GM19452 (cell line): ENCODE results near the gene BDH1.
"Not testable (repeated sequence)": the region's sequence is repeated elsewhere in the genome, so short reads cannot be mapped to it uniquely, and the experiment has no call there.

Experiments
- ATAC-seq: cut with Tn5 transposase; IDR thresholded peaks from one replicate; pipeline ENCODE4 v1.9.1; 2021; ENCODE audit not compliant: unreplicated experiment

BDH1 gene

GRCh38 chr3:197580253-197580691 lies 24.5 kb upstream of the BDH1 start:
- no peak for ATAC-seq

GRCh38 chr3:197578376-197578775 lies 22.6 kb upstream of the BDH1 start:
- ATAC-seq, result no peak

DNA sequence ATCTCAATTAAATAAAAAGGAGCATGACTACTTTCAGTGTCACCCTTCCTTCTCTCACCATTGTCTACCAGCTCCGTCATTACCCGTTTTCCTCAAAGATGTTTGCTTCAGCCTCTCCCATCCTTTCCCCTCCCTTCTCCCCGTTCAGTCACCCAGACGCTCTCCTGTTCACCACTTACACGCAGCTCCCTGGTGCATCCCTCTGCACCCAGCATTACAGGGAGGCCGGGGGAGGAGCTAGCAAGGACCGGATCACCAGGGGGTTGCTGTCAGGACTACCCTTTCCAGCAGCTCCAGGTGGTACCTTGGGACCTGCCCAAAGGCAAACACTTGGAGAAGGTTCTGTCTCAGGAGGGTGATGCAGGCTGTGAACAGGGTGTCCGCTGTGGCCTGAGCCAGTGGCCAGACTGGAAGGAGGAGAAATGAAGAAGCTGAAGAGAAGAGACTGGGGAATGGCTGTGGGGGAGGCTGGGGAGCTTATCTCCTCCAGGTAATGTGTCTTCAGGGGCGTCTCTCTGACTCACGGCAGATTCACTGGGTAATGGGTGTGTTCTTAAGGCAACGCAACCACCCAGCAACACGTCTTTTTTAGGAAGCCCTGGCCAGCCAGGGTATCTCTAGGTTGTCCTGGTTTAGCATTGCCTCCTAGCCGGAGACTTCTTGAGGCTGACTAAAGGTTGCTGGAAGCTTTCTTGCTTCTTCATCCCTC lies 21.8 kb upstream of the BDH1 start:
- ATAC-seq, result no peak

DNA sequence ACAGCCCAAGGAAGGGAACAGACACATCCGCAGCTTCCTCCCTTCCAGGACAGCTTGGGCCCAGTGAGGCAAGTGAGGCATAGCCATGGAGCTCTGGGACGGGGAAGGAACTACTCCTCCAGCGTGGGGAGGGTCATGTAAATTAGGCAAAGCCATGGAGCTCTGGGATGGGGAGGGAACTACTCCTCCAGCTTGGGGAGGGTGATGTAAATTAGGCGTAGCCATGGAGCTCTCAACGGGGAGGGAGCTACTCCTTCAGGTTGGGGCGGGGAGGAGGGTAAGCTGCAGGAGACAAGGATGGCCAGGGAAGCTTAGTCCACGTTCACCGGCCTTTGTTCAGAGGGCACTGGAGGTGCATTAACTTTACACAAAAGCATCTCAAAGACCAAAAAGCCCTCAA lies 21.1 kb upstream of the BDH1 start:
- ATAC-seq, result no peak

- no peak for ATAC-seq
Measured at GRCh38 chr3:197575362-197575761, 19.6 kb upstream of the BDH1 start.

- ATAC-seq, result not testable (repeated sequence)
Measured at GRCh38 chr3:197574396-197574991, 18.7 kb upstream of the BDH1 start.

DNA sequence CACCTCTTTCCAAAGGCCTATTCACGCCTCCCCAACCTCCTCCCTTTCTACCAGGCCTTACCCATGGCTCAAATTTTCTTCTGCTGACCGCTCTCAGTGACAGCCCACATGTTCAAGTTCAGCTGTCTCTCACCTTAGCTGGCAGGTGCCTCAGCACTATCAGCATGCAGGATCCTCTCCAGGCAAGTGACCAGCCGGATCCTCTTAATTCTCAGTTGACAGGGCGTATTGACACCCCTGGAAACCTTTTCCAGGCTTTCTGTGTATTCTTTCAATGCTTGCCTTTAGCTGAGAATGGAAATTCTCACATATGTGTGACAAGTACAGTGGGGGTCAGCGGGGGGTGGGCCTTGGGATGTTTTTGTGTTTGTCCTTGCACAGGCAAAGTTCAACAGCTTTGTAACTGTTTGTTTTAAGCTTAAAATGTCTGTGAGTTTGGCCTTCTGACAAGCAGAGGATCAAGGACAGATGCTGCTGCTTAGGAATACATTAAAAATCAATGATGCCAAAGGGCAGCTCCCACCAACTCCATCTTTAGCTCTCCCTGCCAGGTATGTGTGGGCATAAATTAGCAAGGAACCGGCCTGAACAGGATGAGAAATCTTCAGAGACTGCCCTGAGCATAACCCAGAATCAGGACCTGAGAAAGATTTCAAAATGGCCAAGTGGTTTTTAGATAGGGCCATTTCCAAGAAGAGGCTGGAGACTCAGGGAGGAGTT lies 17.4 kb upstream of the BDH1 start:
- ATAC-seq, result no peak

DNA sequence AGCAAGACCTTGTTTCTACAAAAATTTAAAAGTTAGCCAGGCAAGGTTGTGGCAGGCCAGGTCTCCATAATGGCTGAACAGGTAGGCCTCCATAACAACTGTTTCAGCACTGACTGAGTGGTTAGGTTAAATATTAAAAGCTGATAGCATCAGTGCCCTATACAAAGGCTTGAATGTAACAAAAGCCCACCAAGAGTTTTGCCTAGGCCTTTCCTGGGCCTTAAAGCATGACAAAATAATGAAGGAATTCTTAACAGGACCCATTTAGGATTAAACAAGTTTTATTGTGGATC lies 16.1 kb upstream of the BDH1 start:
- not testable (repeated sequence) for ATAC-seq

DNA sequence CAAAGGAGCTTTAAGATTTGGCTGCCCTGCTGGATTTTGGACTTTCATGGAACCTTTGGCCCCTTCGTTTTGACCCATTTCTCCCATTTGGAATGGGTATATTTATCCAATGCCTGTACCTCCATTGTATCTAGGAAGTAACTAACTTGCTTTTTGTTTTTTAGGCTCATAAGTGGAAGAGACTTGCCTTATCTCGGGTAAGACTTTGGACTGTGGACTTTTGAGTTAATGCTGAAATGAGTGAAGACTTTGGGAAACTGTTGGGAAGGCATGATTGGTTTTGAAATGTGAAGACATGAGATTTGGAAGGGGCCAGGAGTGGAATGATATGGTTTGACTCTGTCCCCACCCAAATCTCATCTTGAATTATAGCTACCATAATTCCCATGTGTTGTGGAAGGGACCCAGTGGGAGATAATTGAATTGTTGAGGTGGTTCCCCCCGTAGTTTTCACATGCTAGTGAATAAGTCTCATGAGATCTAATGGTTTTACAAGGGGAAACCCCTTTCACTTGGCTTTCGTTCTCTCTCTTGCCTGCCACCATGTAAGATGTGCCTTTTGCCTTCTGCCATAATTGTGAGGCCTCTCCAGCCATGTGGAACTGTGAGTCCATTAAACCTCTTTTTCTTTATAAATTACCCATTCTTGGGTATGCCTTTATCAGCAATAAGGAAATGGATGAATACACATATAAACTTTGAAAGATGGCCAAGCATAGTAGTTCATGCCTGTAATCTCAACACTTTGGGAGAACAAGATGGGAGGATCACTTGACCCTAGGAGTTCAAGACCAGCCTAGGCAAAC lies 15.5 kb upstream of the BDH1 start:
- ATAC-seq, result not testable (repeated sequence)

DNA sequence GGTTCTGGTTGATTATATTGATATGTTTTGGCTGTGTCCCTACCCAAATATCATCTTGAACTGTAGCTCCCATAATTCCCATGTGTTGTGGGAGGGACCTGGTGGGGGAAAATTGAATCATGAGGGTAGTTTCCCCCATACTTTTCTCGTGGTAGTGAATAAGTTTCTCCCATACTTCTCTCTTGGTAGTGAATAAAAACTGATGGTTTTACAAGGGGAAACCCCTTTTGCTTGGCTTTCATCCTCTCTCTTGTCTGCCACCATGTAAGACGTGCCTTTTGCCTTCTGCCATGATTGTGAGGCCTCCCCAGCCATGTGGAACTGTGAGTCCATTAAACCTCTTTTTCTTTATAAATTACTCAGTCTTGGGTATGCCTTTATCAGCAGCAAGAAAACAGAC lies 13.7 kb upstream of the BDH1 start:
- ATAC-seq, result not testable (repeated sequence)

GRCh38 chr3:197567904-197568681 lies 12.3 kb upstream of the BDH1 start:
- no peak for ATAC-seq

DNA sequence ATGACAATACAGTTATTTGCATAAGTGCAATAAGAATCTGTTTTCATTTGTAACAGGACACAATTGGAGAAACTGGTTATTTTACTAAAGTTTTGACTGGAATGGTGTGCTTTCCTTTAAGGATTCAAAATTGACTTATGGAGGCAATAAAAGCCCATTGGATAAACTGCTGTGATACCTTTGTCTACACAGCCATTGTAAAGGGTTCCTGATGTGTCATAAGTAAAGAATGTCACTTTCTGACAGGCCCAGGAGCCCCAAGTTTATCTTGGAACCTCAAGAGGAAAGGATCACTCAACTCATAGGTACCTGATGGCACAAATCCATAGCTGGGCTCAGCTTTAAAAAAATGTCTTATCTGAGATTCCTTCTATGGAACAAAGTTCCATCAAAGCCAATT lies 10.4 kb upstream of the BDH1 start:
- ATAC-seq, result not testable (repeated sequence)

GRCh38 chr3:197564097-197564843 lies 8.5 kb upstream of the BDH1 start:
- ATAC-seq, result no peak

- ATAC-seq, result no peak
Measured at GRCh38 chr3:197562398-197563251, 6.9 kb upstream of the BDH1 start.

DNA sequence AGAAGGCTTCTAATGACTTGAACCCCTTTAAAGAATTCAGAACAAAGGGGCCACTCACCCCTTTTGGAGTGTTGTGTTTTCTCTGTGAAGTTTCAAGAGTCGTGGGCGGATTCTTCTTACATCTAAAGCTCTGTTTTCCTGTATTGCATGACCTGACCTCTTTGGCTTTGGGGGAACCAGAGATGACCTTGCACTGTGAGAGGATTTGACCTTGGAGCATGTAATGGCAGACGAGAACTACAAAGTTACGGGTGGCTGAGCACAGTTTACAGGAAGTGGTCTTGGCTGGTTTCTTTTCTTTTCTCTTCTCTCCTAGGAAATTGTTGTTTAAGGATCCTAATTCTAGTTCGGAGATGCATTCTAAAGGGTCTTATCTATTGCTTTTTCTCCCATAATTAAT lies 6.2 kb upstream of the BDH1 start:
- no peak for ATAC-seq

DNA sequence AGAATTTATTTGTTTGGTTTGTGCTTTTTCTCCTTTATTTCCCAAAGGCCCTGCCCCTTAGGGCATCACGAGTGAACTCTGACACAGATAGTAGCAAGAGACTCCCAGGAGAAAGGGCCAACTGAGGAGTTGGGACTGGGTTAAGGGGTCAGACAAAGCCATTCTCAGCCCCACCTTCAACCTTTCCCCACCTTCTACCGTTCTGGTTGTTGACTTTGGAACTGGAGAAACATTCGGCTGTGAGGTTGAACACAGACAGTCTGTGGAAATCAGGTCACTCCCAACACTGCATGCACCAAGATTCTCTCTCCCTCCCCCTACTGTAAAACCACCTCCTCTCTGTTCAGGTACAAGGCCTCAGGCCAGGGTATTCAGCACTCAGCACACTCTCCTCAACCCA lies 3.9 kb upstream of the BDH1 start:
- no peak for ATAC-seq

GRCh38 chr3:197554562-197555280 lies 1.0 kb downstream of the BDH1 start:
- ATAC-seq, result peak; percentile 95

DNA sequence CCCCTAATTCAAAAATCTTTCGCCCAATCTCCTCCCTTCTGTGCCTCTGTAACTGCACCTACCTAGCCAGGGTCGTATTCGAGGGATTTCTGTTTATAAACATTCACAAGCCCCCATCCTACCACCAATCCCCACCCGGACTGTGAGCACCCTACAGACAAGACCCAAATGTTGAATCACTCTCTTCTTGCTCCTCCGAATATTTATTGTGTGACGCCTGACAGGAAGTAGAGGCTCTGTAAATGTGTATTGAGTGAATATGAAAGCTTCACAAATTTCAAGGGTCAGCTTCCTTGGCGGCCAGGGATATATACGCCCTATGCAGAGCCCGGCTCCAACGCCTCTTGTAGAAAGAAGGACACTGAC lies 1.6 kb downstream of the BDH1 start:
- no peak for ATAC-seq

GRCh38 chr3:197552198-197552597 lies 3.6 kb downstream of the BDH1 start:
- ATAC-seq, result no peak
